A204.1 (cell line): ENCODE data around the gene TMEM266.

ENCODE experiments used
- FAIRE-seq: peaks from 2 replicates; lab custom pipeline; 2012; peaks lifted over from hg19 to GRCh38; lab: Jason Lieb, UNC

Gene TMEM266

GRCh38 chr15:76162784-76163456 lies 103.1 kb downstream of the TMEM266 start:
- no peak for FAIRE-seq

- no peak for FAIRE-seq
These were observed 103.9 kb downstream of the TMEM266 start for GRCh38 chr15:76163457-76164295.

- FAIRE-seq = no peak
These were observed 104.8 kb downstream of the TMEM266 start for GRCh38 chr15:76164602-76165001.

GRCh38 chr15:76165951-76166350 lies 106.2 kb downstream of the TMEM266 start:
- FAIRE-seq = no peak

- FAIRE-seq = no peak
These were observed 108.6 kb downstream of the TMEM266 start for GRCh38 chr15:76168237-76168984.

- FAIRE-seq = no peak
These were observed 109.2 kb downstream of the TMEM266 start for GRCh38 chr15:76169018-76169417.

GRCh38 chr15:76169911-76170800 lies 110.4 kb downstream of the TMEM266 start:
- no peak for FAIRE-seq

GRCh38 chr15:76172782-76173181 lies 113.0 kb downstream of the TMEM266 start:
- FAIRE-seq = no peak

GRCh38 chr15:76173317-76173834 lies 113.6 kb downstream of the TMEM266 start:
- FAIRE-seq = no peak

GRCh38 chr15:76174654-76175053 lies 114.9 kb downstream of the TMEM266 start:
- no peak for FAIRE-seq

- FAIRE-seq = no peak
These were observed 115.7 kb downstream of the TMEM266 start for GRCh38 chr15:76175442-76175841.

GRCh38 chr15:76176059-76176458 lies 116.3 kb downstream of the TMEM266 start:
- no peak for FAIRE-seq

GRCh38 chr15:76176487-76177085 lies 116.8 kb downstream of the TMEM266 start:
- FAIRE-seq = no peak

GRCh38 chr15:76177491-76178040 lies 117.8 kb downstream of the TMEM266 start:
- no peak for FAIRE-seq

GRCh38 chr15:76178296-76179000 lies 118.7 kb downstream of the TMEM266 start:
- FAIRE-seq = no peak

- FAIRE-seq = no peak
These were observed 119.2 kb downstream of the TMEM266 start for GRCh38 chr15:76179023-76179422.

GRCh38 chr15:76180321-76180720 lies 120.5 kb downstream of the TMEM266 start:
- no peak for FAIRE-seq

- FAIRE-seq = no peak
These were observed 121.9 kb downstream of the TMEM266 start for GRCh38 chr15:76181705-76182107.

GRCh38 chr15:76183930-76184649 lies 124.3 kb downstream of the TMEM266 start:
- no peak for FAIRE-seq

GRCh38 chr15:76184650-76185035 lies 124.9 kb downstream of the TMEM266 start:
- no peak for FAIRE-seq
